K562 treated with DMSO at 1 percent for 24 hours (cell line): ENCODE results near the gene ZNF607. TPM values are rescaled to one million over a fixed set of nuclear protein-coding genes. Genes with fewer than 3 reads are reported as not detected.

Source experiments
- total RNA-seq: library from RNA; unstranded; fragments of 300-600 nt; gene quantifications from 2 replicates; pipeline ENCODE4 v1.2.3, GENCODE V29; 2022; ENCODE audit warnings: low read depth; ENCODE audit not compliant: insufficient read depth

Gene ZNF607
- total RNA-seq, result 2.4 and 5.2 TPM in 2 replicates

GRCh38 chr19:37719111-37719926, at the start of gene ZNF607:
ZNF607 (minus strand) TSS chr19:37719761; CDS start chr19:37711618, 8,143 bp downstream.

GRCh38 chr19:37655301-37655688, 64.3 kb downstream of the ZNF607 start, which contains the start of gene ZFP30:
ZFP30 (minus strand) TSS chr19:37655465; CDS start chr19:37647822, 7,643 bp downstream.

Other genes starting within 250 kb of the ZNF607 start
- 0.63 TPM in 1 of 2 replicates, not detected in the other for gene ZNF793, start 212.8 kb downstream of the ZNF607 start, total RNA-seq
- 0.90 and 0.98 TPM in 2 replicates for gene ZNF571, start 125.0 kb downstream of the ZNF607 start, total RNA-seq
- 0.20 and 0.36 TPM in 2 replicates for gene ZNF540, start 124.9 kb downstream of the ZNF607 start, total RNA-seq
- 1.9 and 5.6 TPM in 2 replicates for gene ZFP30, start 64.3 kb downstream of the ZNF607 start, total RNA-seq
- 0.37 TPM in 1 of 2 replicates, not detected in the other for gene ZNF573, start 59.8 kb upstream of the ZNF607 start, total RNA-seq
- 0.02 TPM in 1 of 2 replicates, not detected in the other for gene WDR87, start 186.8 kb upstream of the ZNF607 start, total RNA-seq
- gene SIPA1L3, start 187.4 kb upstream of the ZNF607 start, total RNA-seq, result 7.2 and 13.0 TPM in 2 replicates